T-helper 9 cell (primary cell): ENCODE measurements around the gene KCNJ12.
"Not testable (repeated sequence)": the region's sequence is repeated elsewhere in the genome, so short reads cannot be mapped to it uniquely, and the experiment has no call there.

Source experiments
- DNase-seq: peaks from one replicate; pipeline ENCODE4 v3.0.0-alpha.2; 2020

The KCNJ12 gene

GRCh38 chr17:21408766-21409300 is 32.7 kb downstream of the KCNJ12 start:
- not testable (repeated sequence) for DNase-seq

- not testable (repeated sequence) for DNase-seq
Observed at GRCh38 chr17:21409388-21409787, 33.2 kb downstream of the KCNJ12 start.

DNA sequence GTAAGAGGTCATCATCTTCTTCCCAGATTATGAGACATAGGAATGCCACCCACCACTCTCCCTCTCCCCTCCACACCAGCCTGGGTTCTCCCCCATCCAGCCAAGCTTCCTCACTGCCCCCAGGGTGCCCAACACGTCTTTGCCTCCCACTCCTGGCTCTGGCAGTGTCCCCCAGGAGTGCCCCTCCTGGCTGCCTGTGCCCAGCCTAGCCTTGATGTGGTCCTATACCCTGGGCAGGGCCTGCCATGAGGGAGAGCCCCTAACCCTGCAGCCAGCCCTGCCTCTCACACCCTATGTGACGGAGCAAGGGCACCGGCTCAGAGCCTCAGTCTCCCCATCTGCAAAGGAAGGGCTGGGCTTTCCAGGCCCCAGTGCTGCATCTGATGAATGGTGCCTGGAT is 33.8 kb downstream of the KCNJ12 start:
- not testable (repeated sequence) for DNase-seq

DNA sequence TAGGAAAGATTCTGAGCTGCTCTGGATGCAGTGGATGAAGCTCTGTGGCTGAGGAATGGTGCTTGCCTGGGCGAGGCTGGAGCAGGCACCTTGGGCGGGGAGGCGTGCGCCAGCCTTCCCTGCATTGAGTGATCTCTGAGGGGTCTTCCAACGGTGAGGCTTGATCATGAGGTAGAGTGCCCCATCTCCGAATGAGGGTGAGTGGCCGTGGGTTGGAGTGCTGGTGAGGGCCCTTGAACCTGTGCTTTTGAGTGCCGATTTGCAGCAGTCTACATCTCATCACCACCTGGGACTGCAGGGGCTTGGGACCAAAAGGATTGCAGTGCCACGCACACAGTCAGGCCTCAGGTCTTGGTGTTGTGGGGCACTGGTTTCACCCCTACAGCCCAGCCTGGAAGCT is 34.2 kb downstream of the KCNJ12 start:
- DNase-seq = not testable (repeated sequence)

DNA sequence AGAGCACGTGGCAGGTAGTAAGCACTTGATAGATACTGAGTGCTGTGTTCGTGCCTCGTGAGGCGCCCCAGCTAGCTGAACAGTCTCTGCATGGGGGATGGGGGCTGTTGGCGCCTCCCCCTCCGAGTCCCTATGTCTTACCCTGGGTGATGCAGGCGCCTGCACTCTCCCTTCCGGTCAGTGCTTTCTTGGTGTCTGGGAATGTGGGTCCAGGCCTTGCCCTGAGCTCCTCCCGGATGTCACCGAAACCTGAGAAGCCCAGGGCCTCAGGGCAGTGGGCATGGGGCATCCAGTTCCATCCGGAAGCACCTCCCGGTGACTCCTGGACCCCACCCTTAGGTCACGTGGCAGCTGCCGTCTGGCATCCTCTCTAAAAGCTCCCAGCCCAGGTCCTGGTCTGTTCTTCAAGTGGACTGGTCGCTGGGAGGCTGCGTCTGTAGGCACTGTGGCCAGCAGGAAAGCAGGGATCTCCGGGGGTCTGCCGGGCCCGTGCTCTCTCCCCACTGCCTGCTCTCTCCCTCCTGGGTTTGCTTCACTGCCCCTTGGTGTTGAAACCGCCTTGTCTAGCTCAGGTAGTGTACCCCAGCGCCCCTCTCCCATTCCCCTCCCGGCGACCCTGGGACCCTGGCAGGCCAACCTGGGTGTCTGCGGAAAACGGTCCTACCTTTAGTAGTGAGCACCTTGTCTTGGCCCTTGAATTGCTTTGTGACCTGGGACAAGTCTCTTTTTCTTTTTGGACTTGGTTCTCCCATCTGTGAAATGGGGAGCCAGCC is 34.9 kb downstream of the KCNJ12 start:
- not testable (repeated sequence) for DNase-seq

DNA sequence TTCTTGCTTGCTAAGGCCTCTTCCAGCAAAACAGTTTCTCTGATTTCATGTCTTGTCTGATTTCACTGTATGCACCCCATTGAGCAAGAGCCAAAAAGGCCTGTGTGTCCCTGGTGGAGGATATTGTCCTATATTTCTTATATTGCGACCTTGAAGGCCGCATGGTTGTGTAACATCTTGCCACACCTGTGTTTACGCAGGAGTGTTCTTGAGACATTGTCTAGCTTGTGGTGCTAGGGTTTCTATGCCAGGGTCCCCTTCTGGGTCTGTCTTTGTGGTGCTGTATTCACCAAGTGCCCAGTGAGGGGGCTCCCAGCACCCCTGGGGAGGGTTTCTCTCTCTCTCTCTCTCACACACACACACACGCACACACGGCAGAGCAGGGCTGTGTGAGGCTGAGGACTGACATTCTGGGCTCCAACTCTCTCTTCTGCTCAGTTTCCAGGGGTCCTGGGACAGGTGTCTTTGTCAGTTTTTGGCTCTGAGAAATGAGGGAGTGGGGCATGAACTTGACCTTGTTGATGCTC is 35.6 kb downstream of the KCNJ12 start:
- DNase-seq = not testable (repeated sequence)

DNA sequence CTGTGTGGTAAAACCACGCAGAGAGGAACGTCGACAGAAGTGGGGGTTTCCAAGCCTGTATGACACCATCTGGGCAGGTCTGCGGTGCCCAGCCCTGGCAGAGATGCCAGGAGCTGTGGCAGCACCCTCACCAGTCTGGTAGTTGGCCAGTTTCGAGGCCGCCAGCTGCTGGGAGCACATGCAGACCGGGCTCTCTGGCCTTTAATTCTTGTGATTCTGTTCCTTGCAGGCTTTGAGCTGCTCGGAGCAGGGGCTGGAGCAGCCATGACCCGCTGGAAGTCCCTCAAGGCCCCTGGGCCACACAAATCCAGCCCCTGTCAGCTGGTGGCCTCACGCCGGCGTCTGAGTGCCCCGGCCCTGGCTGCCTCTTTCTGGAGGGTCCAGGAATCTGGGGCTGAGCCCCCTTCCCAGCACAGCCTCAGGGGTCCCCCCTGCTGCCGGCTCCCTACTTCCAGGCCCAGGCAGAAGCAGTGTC is 36.1 kb downstream of the KCNJ12 start:
- not testable (repeated sequence) for DNase-seq

DNA sequence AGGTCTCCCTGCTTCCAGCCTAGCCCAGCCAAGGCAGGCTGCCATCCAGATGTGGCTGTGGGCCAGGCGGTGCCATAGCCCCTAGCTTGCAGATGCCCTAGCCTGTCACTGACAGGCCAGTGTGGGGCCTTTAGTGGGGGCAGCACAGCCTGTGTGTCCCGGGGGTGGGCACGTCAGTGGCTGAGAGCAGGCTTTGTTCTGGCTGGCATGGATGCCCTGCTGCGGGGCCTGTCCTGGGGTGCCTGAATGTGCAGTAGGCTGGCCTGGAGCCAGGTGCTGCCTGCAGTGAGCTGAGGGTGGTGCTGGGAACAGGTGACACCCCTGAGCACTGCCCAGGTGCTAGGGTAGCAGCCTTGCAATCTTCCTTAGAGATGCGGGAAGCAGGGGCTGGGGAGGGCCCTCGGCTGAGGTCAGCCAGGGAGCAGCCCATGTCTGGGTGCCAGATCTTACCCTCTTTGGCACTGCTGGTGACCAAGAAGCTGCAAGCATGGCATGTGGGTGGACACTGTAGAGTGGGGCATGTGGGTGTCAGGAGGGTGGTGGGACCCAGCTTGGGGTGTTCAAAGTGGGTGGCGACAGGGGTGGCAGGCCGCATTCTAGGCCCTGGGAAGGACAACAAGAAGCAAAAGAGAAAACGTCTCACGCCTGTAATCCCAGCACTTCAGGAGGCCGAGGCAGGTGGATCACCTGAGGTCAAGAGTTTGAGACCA is 37.6 kb downstream of the KCNJ12 start:
- not testable (repeated sequence) for DNase-seq

DNA sequence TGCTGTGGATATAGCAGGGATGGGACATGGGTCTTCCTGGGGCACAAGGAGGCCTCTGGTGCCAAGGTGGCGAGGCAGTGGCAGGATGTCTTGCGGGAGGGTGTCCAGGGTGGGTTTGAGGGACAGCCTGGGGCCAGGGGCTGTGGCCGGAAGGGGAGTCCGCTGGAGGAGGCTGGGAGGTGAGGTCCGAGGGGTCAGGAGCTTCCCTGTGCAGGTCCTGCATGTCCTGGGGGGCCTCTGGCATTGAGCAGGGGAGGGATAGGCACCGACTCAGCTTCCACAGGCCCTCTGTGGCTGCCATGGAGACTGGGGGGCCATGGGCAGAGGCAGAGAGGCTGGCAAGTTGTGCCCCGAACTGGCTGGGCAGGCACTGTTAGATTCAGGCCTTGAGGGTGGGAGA is 38.5 kb downstream of the KCNJ12 start:
- not testable (repeated sequence) for DNase-seq

- DNase-seq = not testable (repeated sequence)
Observed at GRCh38 chr17:21415166-21415990, 39.2 kb downstream of the KCNJ12 start.

DNA sequence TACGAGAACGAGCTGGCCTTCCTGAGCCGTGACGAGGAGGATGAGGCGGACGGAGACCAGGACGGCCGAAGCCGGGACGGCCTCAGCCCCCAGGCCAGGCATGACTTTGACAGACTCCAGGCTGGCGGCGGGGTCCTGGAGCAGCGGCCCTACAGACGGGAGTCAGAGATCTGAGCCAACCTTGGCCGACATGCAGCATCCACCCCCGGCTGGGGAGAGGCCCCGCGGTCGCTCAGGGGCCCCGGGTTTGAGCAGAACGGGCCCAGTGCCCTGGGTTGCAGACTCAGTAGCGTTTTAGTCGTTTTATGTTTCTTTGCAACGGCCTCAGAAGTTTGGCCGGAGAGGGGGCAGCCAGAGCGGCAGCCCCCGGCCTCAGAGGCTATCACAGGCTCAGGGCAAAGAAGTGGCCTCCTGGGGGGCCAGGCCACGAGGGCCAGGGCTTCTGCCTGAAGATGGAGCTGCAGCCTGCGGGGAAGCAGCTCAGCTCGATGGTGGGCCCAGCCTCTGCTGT is 40.4 kb downstream of the KCNJ12 start:
- not testable (repeated sequence) for DNase-seq

GRCh38 chr17:21417349-21417748 is 41.2 kb downstream of the KCNJ12 start:
- not testable (repeated sequence) for DNase-seq

- no peak for DNase-seq
Observed at GRCh38 chr17:21417921-21418320, 41.8 kb downstream of the KCNJ12 start.

- no peak for DNase-seq
Observed at GRCh38 chr17:21418446-21419298, 42.5 kb downstream of the KCNJ12 start.

GRCh38 chr17:21419299-21420239 is 43.4 kb downstream of the KCNJ12 start:
- DNase-seq = no peak

DNA sequence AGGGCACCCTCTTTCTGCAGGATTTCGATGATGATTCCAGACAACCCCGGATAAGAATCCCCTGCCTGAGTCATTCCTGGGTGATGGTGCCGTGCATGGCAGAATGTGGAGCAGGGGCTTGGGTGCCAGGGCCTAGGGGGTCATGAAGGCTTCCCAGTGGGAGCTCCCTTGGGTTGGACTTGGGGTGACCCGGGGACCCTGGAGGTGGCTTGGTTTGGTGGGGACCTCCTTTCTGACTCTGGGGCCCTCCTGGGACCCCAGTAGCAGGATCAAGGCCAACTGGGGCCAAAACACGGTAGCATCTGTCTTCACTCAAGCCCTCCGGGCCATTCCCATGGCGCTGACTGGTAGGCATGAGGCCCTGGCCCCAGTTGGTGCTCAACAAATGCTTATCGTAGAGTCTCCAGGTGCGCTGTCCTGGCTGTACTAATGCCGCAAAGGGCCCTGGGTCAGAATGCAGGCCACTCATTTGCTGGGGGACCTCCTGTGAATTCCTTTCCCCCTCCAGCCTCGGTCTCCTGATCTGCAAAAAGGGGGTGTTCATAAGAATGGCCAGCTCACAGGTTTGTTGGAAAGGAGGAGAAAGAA is 44.4 kb downstream of the KCNJ12 start:
- not testable (repeated sequence) for DNase-seq

GRCh38 chr17:21421421-21422310 is 45.5 kb downstream of the KCNJ12 start:
- DNase-seq = not testable (repeated sequence)
